Choroid plexus epithelial cell (primary cell): ENCODE measurements around the gene SHISAL1.

Source experiments
- DNase-seq: peaks from one replicate; pipeline ENCODE4 v3.0.0-alpha.2; 2010; ENCODE audit warnings: low read depth
- H3K4me3 ChIP-seq: 2 replicates; pipeline ENCODE4 v1.5.1; 2011; ENCODE audit warnings: low read depth, mild to moderate bottlenecking, control low read depth, low read length, moderate library complexity
- CTCF ChIP-seq: conservative IDR thresholded peaks from 2 replicates; pipeline ENCODE4 v1.5.1; 2011; ENCODE audit warnings: low read depth, mild to moderate bottlenecking, control low read depth, inconsistent platforms, low read length, moderate library complexity

SHISAL1 gene

GRCh38 chr22:44351685-44352377 is 39.1 kb upstream of the SHISAL1 start:
- H3K4me3 ChIP-seq, result no peak overlapping the region
- peak; percentile 90 for DNase-seq
- no peak for TF ChIP-seq CTCF

GRCh38 chr22:44351037-44351436 is 38.3 kb upstream of the SHISAL1 start:
- DNase-seq, result no peak
- no peak for TF ChIP-seq CTCF
- H3K4me3 ChIP-seq, result no peak overlapping the region

GRCh38 chr22:44349594-44349993 is 36.8 kb upstream of the SHISAL1 start:
- H3K4me3 ChIP-seq, result no peak overlapping the region
- no peak for TF ChIP-seq CTCF
- DNase-seq, result no peak

GRCh38 chr22:44348971-44349560 is 36.3 kb upstream of the SHISAL1 start:
- H3K4me3 ChIP-seq, result no peak overlapping the region
- DNase-seq, result peak; percentile 68
- no peak for TF ChIP-seq CTCF

GRCh38 chr22:44347549-44347948 is 34.8 kb upstream of the SHISAL1 start:
- H3K4me3 ChIP-seq, result no peak overlapping the region
- DNase-seq, result no peak
- TF ChIP-seq CTCF, result no peak

GRCh38 chr22:44347080-44347479 is 34.3 kb upstream of the SHISAL1 start:
- H3K4me3 ChIP-seq, result no peak overlapping the region
- peak; percentile 51 for DNase-seq
- no peak for TF ChIP-seq CTCF

GRCh38 chr22:44345872-44346271 is 33.1 kb upstream of the SHISAL1 start:
- no peak for DNase-seq
- H3K4me3 ChIP-seq, result no peak overlapping the region
- no peak for TF ChIP-seq CTCF
